ENCODE results near the gene TKFC.

GRCh38 chr11:61345170-61345610, 12.2 kb downstream of the TKFC start:
- TF ChIP-seq CTCF (IDR thresholded peaks at IDR 0.05) (no peak), POLR2A (IDR thresholded peaks at IDR 0.05) (no peak)
